Panc1 (cell line): Measurements from ENCODE around the gene ELAPOR2. TPM values are rescaled to one million over a fixed set of nuclear protein-coding genes. Genes with fewer than 3 reads are reported as not detected.

ENCODE experiments used
- ATAC-seq: fragments of 200-7000 bp; cut with Tn5 transposase; 2 replicates; pipeline ENCODE4 v1.9.1; 2020; ENCODE audit warnings: mild to moderate bottlenecking, moderate library complexity
- BruUV-seq: library from RNA; stranded (reverse); fragments of 400-500 nt; replicated peaks from 2 replicates; lab custom pipeline; 2021; lab: Mats Ljungman, UMichigan
- CTCF ChIA-PET: fragments of 300-600 bp; sonication (Branson Sonifier 250); formaldehyde crosslinking; loops from one replicate; lab custom pipeline; 2022; ENCODE audit warnings: antibody characterized with exemption; lab: Charles Lee
- POLR2A ChIA-PET: fragments of 300-600 bp; sonication (Branson Sonifier 250); formaldehyde crosslinking; loops from one replicate; lab custom pipeline; 2022; ENCODE audit warnings: antibody characterized with exemption; lab: Charles Lee
- DNase-seq: peaks from one replicate; pipeline ENCODE4 v3.0.0-alpha.2; 2010; ENCODE audit warnings: low read depth, low spot score
- H3K27ac ChIP-seq: 2 replicates; pipeline ENCODE4 v1.5.1; 2011; ENCODE audit warnings: mild to moderate bottlenecking, low read length, inconsistent platforms
- H3K27me3 ChIP-seq: fragments of 200-500 bp; sonication (Bioruptor generic); 2 replicates; pipeline ENCODE4 v1.6.0; 2014; ENCODE audit warnings: low read length, inconsistent platforms; ENCODE audit not compliant: control insufficient read depth, insufficient read depth
- H3K36me3 ChIP-seq: fragments of 200-500 bp; sonication (Bioruptor generic); 2 replicates; pipeline ENCODE4 v1.5.1; 2014; ENCODE audit warnings: inconsistent platforms, mild to moderate bottlenecking, low read length, moderate library complexity; ENCODE audit not compliant: control insufficient read depth, insufficient read depth
- H3K4me1 ChIP-seq: 2 replicates; pipeline ENCODE4 v1.5.1; 2011; ENCODE audit warnings: inconsistent platforms, mild to moderate bottlenecking, low read length, moderate library complexity; ENCODE audit not compliant: control insufficient read depth, insufficient read depth
- H3K4me3 ChIP-seq, 2 experiments: 2 replicates each; pipeline ENCODE4 v1.5.1; 2011 to 2012; ENCODE audit warnings: low read depth in 2 of 2, low read length in 2 of 2, mild to moderate bottlenecking in 2 of 2, inconsistent platforms in 1 of 2, moderate library complexity in 1 of 2
- H3K9me3 ChIP-seq: fragments of 200-500 bp; sonication (Bioruptor generic); 2 replicates; pipeline ENCODE4 v1.5.1; 2014; ENCODE audit warnings: low read depth, mild to moderate bottlenecking, inconsistent platforms, low read length, moderate library complexity; ENCODE audit not compliant: control insufficient read depth, insufficient read depth
- POLR2AphosphoS5 ChIP-seq: IDR thresholded peaks from 2 replicates; pipeline ENCODE4 v1.6.1; 2012; ENCODE audit warnings: mild to moderate bottlenecking, low read depth, low read length, moderate library complexity
- SIN3A ChIP-seq: IDR thresholded peaks from 2 replicates; pipeline ENCODE4 v1.6.1; 2012; ENCODE audit warnings: low read depth, mild to moderate bottlenecking, low read length, moderate library complexity, borderline replicate concordance; ENCODE audit not compliant: insufficient read depth
- TCF7L2 ChIP-seq: IDR thresholded peaks from 2 replicates; pipeline ENCODE4 v1.6.1; 2011; ENCODE audit warnings: mild to moderate bottlenecking, low read depth, low read length, inconsistent platforms
- in situ Hi-C: cut with HindIII; loops from 2 replicates; pipeline ENCODE4 v1.10.0; 2016; ENCODE audit warnings: low sequenced_read_pairs, low pct_unique_long_range_greater_than_20kb
- intact Hi-C: fragments of 100-400 bp; cut with micrococcal nuclease; formaldehyde crosslinking; loops from one replicate; pipeline ENCODE4 v1.10.0; 2022; ENCODE audit not compliant: unreplicated experiment
- total RNA-seq: library from RNA; stranded (reverse); gene quantifications from one replicate; pipeline ENCODE4 v1.2.1, GENCODE V29; 2021; ENCODE audit not compliant: unreplicated experiment
- TF ChIP-seq, protein P1 (sequence below), 2 experiments: IDR thresholded peaks; 2 replicates each; pipeline ENCODE4 v1.6.1; 2011 to 2012; ENCODE audit warnings: low read depth in 2 of 2, control low read depth in 1 of 2, low read length in 1 of 2, mild to moderate bottlenecking in 1 of 2, moderate library complexity in 1 of 2; ENCODE audit not compliant: insufficient read depth in 1 of 2
- TF ChIP-seq, protein P2 (sequence below): fragments of 450-650 bp; IDR thresholded peaks from 2 replicates; pipeline ENCODE4 v1.5.1; 2017; ENCODE audit warnings: mild to moderate bottlenecking

ELAPOR2 gene
- total RNA-seq, 1 experiment from 2014 or later, result 0.39 TPM

DNA sequence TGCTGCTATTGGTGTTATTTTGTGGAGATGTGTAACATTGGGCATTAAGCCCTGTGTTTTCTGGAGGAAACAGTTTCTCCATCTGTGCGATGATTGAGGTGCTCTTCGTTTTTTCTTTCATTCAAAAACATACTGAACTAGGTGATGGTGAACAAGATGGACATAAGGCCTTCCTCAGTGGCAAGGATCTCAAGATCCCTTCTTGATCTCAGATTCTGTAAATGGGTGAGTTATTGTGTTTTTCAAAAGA, 759 bp upstream of the ELAPOR2 start:
- peak; percentile 28; the same call in 1 of the 2 replicates for ATAC-seq
- POLR2A ChIA-PET, result no interaction called here
- in situ Hi-C loops, result no loop called here

DNA sequence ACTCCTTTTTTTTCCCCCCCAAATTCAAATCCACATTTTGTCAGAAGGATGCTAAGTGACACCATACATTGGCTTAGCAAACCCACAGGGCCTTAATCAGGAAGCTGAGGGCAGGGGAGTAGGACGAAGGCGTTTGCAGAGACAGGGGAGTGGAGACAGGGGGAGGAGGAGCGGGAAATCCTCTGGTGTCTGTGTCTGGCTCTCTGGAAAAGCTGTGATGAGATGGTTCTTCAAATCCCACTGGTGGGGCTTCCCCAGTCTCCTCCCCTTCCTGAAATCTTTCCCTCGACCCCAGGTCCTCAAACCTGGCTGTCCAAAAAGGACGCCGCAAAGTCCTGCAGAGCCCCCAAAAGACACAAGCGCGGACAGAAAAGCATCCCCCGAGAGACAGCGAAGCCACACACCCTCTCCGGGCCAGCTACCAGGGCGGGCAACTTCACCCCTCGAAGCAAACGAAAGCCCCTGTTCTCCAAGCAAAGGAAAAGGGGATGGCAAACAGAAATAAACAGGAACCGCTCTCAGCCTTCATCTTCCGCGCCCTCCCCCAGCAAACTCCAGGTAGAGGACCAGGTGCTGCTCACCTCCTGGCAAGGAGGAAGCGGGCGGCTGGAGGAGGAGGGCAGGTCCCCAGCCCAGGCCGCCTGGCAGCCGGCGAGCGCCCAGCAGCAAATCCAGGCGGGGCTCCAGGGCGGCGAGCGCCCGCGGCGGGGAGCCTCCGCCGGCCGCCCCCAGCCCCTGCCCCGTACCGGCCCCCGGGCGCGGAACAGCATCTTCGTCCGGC, 520 bp downstream of the ELAPOR2 start:
- intact Hi-C loops, result no loop called here
- DNase-seq (no peak), ATAC-seq (peak; percentile 74)
- in situ Hi-C loops, result no loop called here
- ChIA-PET POLR2A (interaction anchor here (1.1 kb wide), 1 partner anchor 93 kb away, joined by 3 read pairs; the partner anchor contains the start of gene DMTF1), CTCF (no interaction called here)
- H3K27ac ChIP-seq, result no peak overlapping the region
- H3K4me1 ChIP-seq, result no peaks in the 10 kb centered on the region
- H3K36me3 ChIP-seq, result no peaks in the 10 kb centered on the region
- H3K27me3 ChIP-seq, result peaks cover 10% of the 10 kb centered on the region
- BruUV-seq, result no TSS peak
- no peaks in the 10 kb centered on the region for H3K9me3 ChIP-seq
- TF ChIP-seq, protein P1, sequence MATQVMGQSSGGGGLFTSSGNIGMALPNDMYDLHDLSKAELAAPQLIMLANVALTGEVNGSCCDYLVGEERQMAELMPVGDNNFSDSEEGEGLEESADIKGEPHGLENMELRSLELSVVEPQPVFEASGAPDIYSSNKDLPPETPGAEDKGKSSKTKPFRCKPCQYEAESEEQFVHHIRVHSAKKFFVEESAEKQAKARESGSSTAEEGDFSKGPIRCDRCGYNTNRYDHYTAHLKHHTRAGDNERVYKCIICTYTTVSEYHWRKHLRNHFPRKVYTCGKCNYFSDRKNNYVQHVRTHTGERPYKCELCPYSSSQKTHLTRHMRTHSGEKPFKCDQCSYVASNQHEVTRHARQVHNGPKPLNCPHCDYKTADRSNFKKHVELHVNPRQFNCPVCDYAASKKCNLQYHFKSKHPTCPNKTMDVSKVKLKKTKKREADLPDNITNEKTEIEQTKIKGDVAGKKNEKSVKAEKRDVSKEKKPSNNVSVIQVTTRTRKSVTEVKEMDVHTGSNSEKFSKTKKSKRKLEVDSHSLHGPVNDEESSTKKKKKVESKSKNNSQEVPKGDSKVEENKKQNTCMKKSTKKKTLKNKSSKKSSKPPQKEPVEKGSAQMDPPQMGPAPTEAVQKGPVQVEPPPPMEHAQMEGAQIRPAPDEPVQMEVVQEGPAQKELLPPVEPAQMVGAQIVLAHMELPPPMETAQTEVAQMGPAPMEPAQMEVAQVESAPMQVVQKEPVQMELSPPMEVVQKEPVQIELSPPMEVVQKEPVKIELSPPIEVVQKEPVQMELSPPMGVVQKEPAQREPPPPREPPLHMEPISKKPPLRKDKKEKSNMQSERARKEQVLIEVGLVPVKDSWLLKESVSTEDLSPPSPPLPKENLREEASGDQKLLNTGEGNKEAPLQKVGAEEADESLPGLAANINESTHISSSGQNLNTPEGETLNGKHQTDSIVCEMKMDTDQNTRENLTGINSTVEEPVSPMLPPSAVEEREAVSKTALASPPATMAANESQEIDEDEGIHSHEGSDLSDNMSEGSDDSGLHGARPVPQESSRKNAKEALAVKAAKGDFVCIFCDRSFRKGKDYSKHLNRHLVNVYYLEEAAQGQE (IDR thresholded peaks at IDR 0.05; ENCODE audit: insufficient read depth in 1 of 2, low read depth in 2 of 2, low read length in 1 of 2), result no peak
- TF ChIP-seq, protein P2, sequence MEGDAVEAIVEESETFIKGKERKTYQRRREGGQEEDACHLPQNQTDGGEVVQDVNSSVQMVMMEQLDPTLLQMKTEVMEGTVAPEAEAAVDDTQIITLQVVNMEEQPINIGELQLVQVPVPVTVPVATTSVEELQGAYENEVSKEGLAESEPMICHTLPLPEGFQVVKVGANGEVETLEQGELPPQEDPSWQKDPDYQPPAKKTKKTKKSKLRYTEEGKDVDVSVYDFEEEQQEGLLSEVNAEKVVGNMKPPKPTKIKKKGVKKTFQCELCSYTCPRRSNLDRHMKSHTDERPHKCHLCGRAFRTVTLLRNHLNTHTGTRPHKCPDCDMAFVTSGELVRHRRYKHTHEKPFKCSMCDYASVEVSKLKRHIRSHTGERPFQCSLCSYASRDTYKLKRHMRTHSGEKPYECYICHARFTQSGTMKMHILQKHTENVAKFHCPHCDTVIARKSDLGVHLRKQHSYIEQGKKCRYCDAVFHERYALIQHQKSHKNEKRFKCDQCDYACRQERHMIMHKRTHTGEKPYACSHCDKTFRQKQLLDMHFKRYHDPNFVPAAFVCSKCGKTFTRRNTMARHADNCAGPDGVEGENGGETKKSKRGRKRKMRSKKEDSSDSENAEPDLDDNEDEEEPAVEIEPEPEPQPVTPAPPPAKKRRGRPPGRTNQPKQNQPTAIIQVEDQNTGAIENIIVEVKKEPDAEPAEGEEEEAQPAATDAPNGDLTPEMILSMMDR, result no peak
- no peak for TF ChIP-seq TCF7L2
- no peak for TF ChIP-seq SIN3A
- no peak for TF ChIP-seq POLR2AphosphoS5
- H3K4me3 ChIP-seq, result peak overlapping the region; percentile 48 to 51

More for the DNA sequence above, 759 bp upstream of the ELAPOR2 start:
- BruUV-seq, result no TSS peak
- TF ChIP-seq, protein P1 (IDR thresholded peaks at IDR 0.05; ENCODE audit: insufficient read depth in 1 of 2, low read depth in 2 of 2, low read length in 1 of 2), result no peak
- TF ChIP-seq SIN3A (no peak), POLR2AphosphoS5 (no peak), TCF7L2 (no peak)
- TF ChIP-seq, protein P2, result no peak
- intact Hi-C loops, result no loop called here
- Histone ChIP-seq H3K9me3 (no peaks in the 10 kb centered on the region), H3K4me3 (peak overlapping the region in 1 of 2 experiments; percentile 61; a peak in 2 of 4 replicates), H3K27ac (no peak overlapping the region), H3K27me3 (peaks cover 10% of the 10 kb centered on the region), H3K36me3 (no peaks in the 10 kb centered on the region), H3K4me1 (no peaks in the 10 kb centered on the region)
- CTCF ChIA-PET, result no interaction called here
- no peak for DNase-seq
